GM10266 (cell line): Measurements from ENCODE around the gene ZNF606.

Experiments used
- DNase-seq: peaks from one replicate; pipeline ENCODE4 v3.0.0; 2012; ENCODE audit errors: extremely low spot score
- CTCF ChIP-seq: IDR thresholded peaks from 2 replicates; pipeline ENCODE4 v1.5.1; 2012; ENCODE audit warnings: mild to moderate bottlenecking, low read depth; ENCODE audit not compliant: control insufficient read depth, insufficient read depth; ENCODE audit errors: missing control alignments

Gene ZNF606

GRCh38 chr19:58033741-58034476, 31.3 kb upstream of the ZNF606 start, which contains the start of gene ZSCAN1:
Gene ZSCAN1, plus strand, starts transcription at chr19:58034025. Its CDS starts 3,812 bp downstream, at chr19:58037837.
- TF ChIP-seq CTCF: no peak
- no peak for DNase-seq

- DNase-seq: no peak
- no peak for TF ChIP-seq CTCF
Measured at GRCh38 chr19:58024661-58025060, 22.0 kb upstream of the ZNF606 start.

GRCh38 chr19:58022283-58022660, 19.7 kb upstream of the ZNF606 start:
- TF ChIP-seq CTCF: no peak
- DNase-seq: no peak

GRCh38 chr19:58021541-58022282, 19.1 kb upstream of the ZNF606 start:
- peak; percentile 21 for TF ChIP-seq CTCF
- DNase-seq: no peak

- no peak for TF ChIP-seq CTCF
- DNase-seq: no peak
Measured at GRCh38 chr19:58020129-58020528, 17.5 kb upstream of the ZNF606 start.

GRCh38 chr19:58014141-58014540, 11.5 kb upstream of the ZNF606 start:
- no peak for DNase-seq
- TF ChIP-seq CTCF: no peak

GRCh38 chr19:58010507-58010906, 7.9 kb upstream of the ZNF606 start:
- TF ChIP-seq CTCF: no peak

More at GRCh38 chr19:58010507-58010906, 7.9 kb upstream of the ZNF606 start:
- no peak for DNase-seq
